GM23338 (cell line): Measurements from ENCODE around the gene PPP4C. TPM values are rescaled to one million over a fixed set of nuclear protein-coding genes. Genes with fewer than 3 reads are reported as not detected.
A peak's percentile ranks its signal among the peaks of the same experiment; 100 is the strongest.

Experiments
- ATAC-seq: fragments of 200-7000 bp; cut with Tn5 transposase; 3 replicates; pipeline ENCODE4 v1.9.1; 2020
- DNase-seq: peaks from one replicate; pipeline ENCODE4 v3.0.0-alpha.2; 2015; ENCODE audit warnings: low spot score
- H2AFZ ChIP-seq: fragments of 200-600 bp; sonication (generic); 2 replicates; pipeline ENCODE4 v1.8.0; 2016; ENCODE audit warnings: antibody characterized with exemption, mild to moderate bottlenecking, moderate library complexity
- H3F3A ChIP-seq: fragments of 200-600 bp; sonication (generic); replicated peaks from 2 replicates; pipeline ENCODE4 v1.8.0; 2017; ENCODE audit warnings: antibody characterized with exemption, mixed run types, low read depth
- H3K27ac ChIP-seq: fragments of 200-600 bp; sonication (generic); 2 replicates; pipeline ENCODE4 v1.6.1; 2016; ENCODE audit warnings: low read depth
- H3K27me3 ChIP-seq: fragments of 200-600 bp; sonication (generic); 2 replicates; pipeline ENCODE4 v1.8.0; 2016; ENCODE audit warnings: mild to moderate bottlenecking, mixed run types, moderate library complexity; ENCODE audit not compliant: insufficient read depth
- H3K36me3 ChIP-seq: fragments of 200-600 bp; sonication (generic); 2 replicates; pipeline ENCODE4 v1.8.0; 2016; ENCODE audit warnings: mild to moderate bottlenecking; ENCODE audit not compliant: insufficient read depth
- H3K4me1 ChIP-seq: fragments of 200-600 bp; sonication (generic); 2 replicates; pipeline ENCODE4 v1.8.0; 2016; ENCODE audit warnings: mild to moderate bottlenecking, moderate library complexity; ENCODE audit not compliant: insufficient read depth
- H3K4me2 ChIP-seq: fragments of 200-600 bp; sonication (generic); 2 replicates; pipeline ENCODE4 v1.7.1; 2017; ENCODE audit warnings: mixed run types
- H3K4me3 ChIP-seq: fragments of 200-600 bp; sonication (generic); 2 replicates; pipeline ENCODE4 v1.6.1; 2016; ENCODE audit warnings: mixed run types
- H3K79me2 ChIP-seq: fragments of 200-600 bp; sonication (generic); replicated peaks from 2 replicates; pipeline ENCODE4 v1.8.0; 2017; ENCODE audit warnings: mild to moderate bottlenecking; ENCODE audit not compliant: insufficient read depth
- H3K9me2 ChIP-seq: fragments of 200-600 bp; sonication (generic); 2 replicates; pipeline ENCODE4 v1.8.0; 2017; ENCODE audit not compliant: insufficient read depth
- H4K20me1 ChIP-seq: fragments of 200-600 bp; sonication (generic); replicated peaks from 2 replicates; pipeline ENCODE4 v1.8.0; 2017; ENCODE audit warnings: mild to moderate bottlenecking; ENCODE audit not compliant: insufficient read depth
- H3K27ac Mint-ChIP-seq: 2 replicates; pipeline ENCODE4 v1.8.0; 2020; ENCODE audit warnings: inconsistent platforms, mild to moderate bottlenecking, moderate library complexity, mixed read lengths
- H3K27me3 Mint-ChIP-seq: 3 replicates; pipeline ENCODE4 v1.8.0; 2022; ENCODE audit warnings: low read depth, mild to moderate bottlenecking, moderate library complexity, mixed read lengths, inconsistent platforms; ENCODE audit not compliant: insufficient read depth, poor library complexity
- H3K36me3 Mint-ChIP-seq: 3 replicates; pipeline ENCODE4 v1.8.0; 2021; ENCODE audit warnings: low read depth, mild to moderate bottlenecking, inconsistent platforms, moderate library complexity, mixed read lengths
- H3K4me1 Mint-ChIP-seq: 3 replicates; pipeline ENCODE4 v1.8.0; 2020; ENCODE audit warnings: mild to moderate bottlenecking, inconsistent platforms, mixed read lengths
- H3K4me3 Mint-ChIP-seq: 3 replicates; pipeline ENCODE4 v1.8.0; 2021; ENCODE audit warnings: moderate library complexity, mild to moderate bottlenecking, inconsistent platforms, mixed read lengths
- H3K9me3 Mint-ChIP-seq: 3 replicates; pipeline ENCODE4 v1.8.0; 2020; ENCODE audit warnings: moderate library complexity, mild to moderate bottlenecking, inconsistent platforms, mixed read lengths
- CREB1 ChIP-seq: fragments of 250-450 bp; sonication (Bioruptor Pico); IDR thresholded peaks from 2 replicates; pipeline ENCODE4 v1.5.0; 2020; ENCODE audit warnings: low read depth, mild to moderate bottlenecking, moderate library complexity
- CTCF ChIP-seq, 2 experiments: fragments of 200-600 bp in 1 of 2; sonication (generic) in 1 of 2; conservative IDR thresholded peaks; 2 replicates each; pipeline versions ENCODE4 v1.5.1 to v1.6.1; 2016 to 2017; ENCODE audit warnings: antibody characterized with exemption in 2 of 2, low read depth in 2 of 2, mild to moderate bottlenecking in 2 of 2, moderate library complexity in 1 of 2
- ETS1 ChIP-seq: IDR thresholded peaks from 2 replicates; pipeline ENCODE4 v1.6.1; 2016; ENCODE audit warnings: antibody characterized with exemption
- EZH2 ChIP-seq: fragments of 200-600 bp; sonication (generic); IDR thresholded peaks from one replicate; pipeline ENCODE4 v1.8.0; 2017; ENCODE audit warnings: antibody characterized with exemption, mild to moderate bottlenecking, low read depth; ENCODE audit not compliant: unreplicated experiment
- EZH2phosphoT487 ChIP-seq: fragments of 200-600 bp; sonication (generic); IDR thresholded peaks from one replicate; pipeline ENCODE4 v1.8.1; 2018; ENCODE audit warnings: antibody characterized with exemption; ENCODE audit not compliant: unreplicated experiment
- NANOG ChIP-seq: IDR thresholded peaks from 2 replicates; pipeline ENCODE4 v1.6.1; 2016; ENCODE audit warnings: antibody characterized with exemption, borderline replicate concordance
- POLR2AphosphoS5 ChIP-seq: IDR thresholded peaks from 2 replicates; pipeline ENCODE4 v1.6.1; 2016; ENCODE audit warnings: antibody characterized with exemption, low read depth
- REST ChIP-seq: IDR thresholded peaks from one replicate; pipeline ENCODE4 v1.6.1; 2018; ENCODE audit warnings: antibody characterized with exemption; ENCODE audit not compliant: unreplicated experiment
- STAT1 ChIP-seq: IDR thresholded peaks from one replicate; pipeline ENCODE4 v1.6.1; 2016; ENCODE audit warnings: antibody characterized with exemption; ENCODE audit not compliant: unreplicated experiment
- ZNF114 ChIP-seq: fragments of 250-450 bp; sonication (Bioruptor Pico); IDR thresholded peaks from 2 replicates; pipeline ENCODE4 v1.5.0; 2020; ENCODE audit warnings: mild to moderate bottlenecking, moderate library complexity
- polyA plus RNA-seq: library from polyadenylated mRNA; unstranded; fragments of >200 nt; fragmentation: Nextera tagmentation; extraction: Ambion mirVana; gene quantifications from 2 replicates; pipeline ENCODE4 v1.2.1, GENCODE V29; 2016
- total RNA-seq: library from RNA; depleted of rRNA; stranded (reverse); fragments of >200 nt; shearing (Covaris generic); gene quantifications from 2 replicates; pipeline ENCODE4 v1.2.3, GENCODE V29; 2014

The PPP4C gene
- total and polyA plus RNA-seq, 2 experiments from 2014 or later, result 120 to 170 TPM

GRCh38 chr16:30053376-30054015 is 22.3 kb upstream of the PPP4C start:
- Mint-ChIP-seq H3K9me3 (no peaks in the 10 kb centered on the region), H3K4me3 (peak overlapping the region; percentile 81), H3K4me1 (peaks cover 14% of the 10 kb centered on the region), H3K36me3 (no peaks in the 10 kb centered on the region), H3K27ac (no peak overlapping the region), H3K27me3 (peaks cover 17% of the 10 kb centered on the region)
- Histone ChIP-seq H3K27me3 (0 out of 2 replicates have a peak, but pooled peaks cover 6% of the 10 kb centered on the region), H4K20me1 (no peaks in the 10 kb centered on the region), H3K4me3 (peak overlapping the region; percentile 88), H3F3A (peaks cover 8% of the 10 kb centered on the region), H2AFZ (peak overlapping the region; percentile 95), H3K4me1 (peaks cover 6% of the 10 kb centered on the region; the same call in 1 of the 2 replicates), H3K79me2 (no peaks in the 10 kb centered on the region), H3K9me2 (no peaks in the 10 kb centered on the region), H3K4me2 (peak overlapping the region; percentile 97), H3K36me3 (no peaks in the 10 kb centered on the region), H3K27ac (no peak overlapping the region)
- ATAC-seq, result peak; percentile 21
- TF ChIP-seq POLR2AphosphoS5 (no peak), REST (no peak), EZH2 (no peak), ETS1 (no peak), CREB1 (CRISPR knock-in tag) (no peak), NANOG (no peak), EZH2phosphoT487 (no peak), CTCF (conservative IDR thresholded peaks at IDR 0.05; ENCODE audit: low read depth in 2 of 2) (no peak), STAT1 (no peak), ZNF114 (CRISPR knock-in tag) (no peak)
- DNase-seq, result no peak
